Esophagus squamous epithelium (tissue), 4 donors: ENCODE measurements around the gene PCSK5.

Experiments
- POLR2A ChIP-seq, 4 donors: fragments of 450-650 bp; IDR thresholded peaks; one replicate each; pipeline ENCODE4 v1.6.1; 2017; ENCODE audit warnings: antibody characterized with exemption in 4 of 4, mild to moderate bottlenecking in 4 of 4, moderate library complexity in 3 of 4
- TF ChIP-seq, protein P1 (sequence below), 6 experiments: fragments of 450-650 bp in 4 of 6; fragments of 200-600 bp in 2 of 6; sonication (generic) in 2 of 6; IDR thresholded peaks; one replicate each; pipeline ENCODE4 v1.5.1; 2016 to 2019; ENCODE audit warnings: antibody characterized with exemption in 6 of 6, mild to moderate bottlenecking in 4 of 6, moderate library complexity in 4 of 6

DNA sequence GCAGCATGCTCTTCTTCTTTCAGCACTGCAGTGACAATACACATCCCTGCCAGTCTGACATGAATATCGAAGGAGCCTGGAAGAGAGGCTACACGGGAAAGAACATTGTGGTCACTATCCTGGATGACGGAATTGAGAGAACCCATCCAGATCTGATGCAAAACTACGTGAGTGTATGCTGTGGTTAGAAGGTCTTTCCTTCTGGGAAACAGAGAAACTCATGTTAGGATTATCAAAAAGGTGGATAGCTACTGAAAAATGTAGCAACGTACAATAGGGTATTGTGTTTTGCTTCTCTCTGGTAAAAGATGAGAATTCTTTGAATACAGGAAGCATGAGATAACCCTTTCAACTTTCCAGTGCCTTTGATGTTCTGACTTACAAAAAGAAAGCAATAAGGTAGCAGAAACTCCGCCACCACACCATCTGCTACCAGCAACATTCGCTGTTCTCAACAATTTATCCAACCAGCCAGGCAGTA, 133.3 kb downstream of the PCSK5 start:
- TF ChIP-seq, protein P1, sequence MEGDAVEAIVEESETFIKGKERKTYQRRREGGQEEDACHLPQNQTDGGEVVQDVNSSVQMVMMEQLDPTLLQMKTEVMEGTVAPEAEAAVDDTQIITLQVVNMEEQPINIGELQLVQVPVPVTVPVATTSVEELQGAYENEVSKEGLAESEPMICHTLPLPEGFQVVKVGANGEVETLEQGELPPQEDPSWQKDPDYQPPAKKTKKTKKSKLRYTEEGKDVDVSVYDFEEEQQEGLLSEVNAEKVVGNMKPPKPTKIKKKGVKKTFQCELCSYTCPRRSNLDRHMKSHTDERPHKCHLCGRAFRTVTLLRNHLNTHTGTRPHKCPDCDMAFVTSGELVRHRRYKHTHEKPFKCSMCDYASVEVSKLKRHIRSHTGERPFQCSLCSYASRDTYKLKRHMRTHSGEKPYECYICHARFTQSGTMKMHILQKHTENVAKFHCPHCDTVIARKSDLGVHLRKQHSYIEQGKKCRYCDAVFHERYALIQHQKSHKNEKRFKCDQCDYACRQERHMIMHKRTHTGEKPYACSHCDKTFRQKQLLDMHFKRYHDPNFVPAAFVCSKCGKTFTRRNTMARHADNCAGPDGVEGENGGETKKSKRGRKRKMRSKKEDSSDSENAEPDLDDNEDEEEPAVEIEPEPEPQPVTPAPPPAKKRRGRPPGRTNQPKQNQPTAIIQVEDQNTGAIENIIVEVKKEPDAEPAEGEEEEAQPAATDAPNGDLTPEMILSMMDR (IDR thresholded peaks at IDR 0.05): no peak
- TF ChIP-seq POLR2A (IDR thresholded peaks at IDR 0.05): no peak
